Measurements from ENCODE around the gene TALDO1.

Gene TALDO1

DNA sequence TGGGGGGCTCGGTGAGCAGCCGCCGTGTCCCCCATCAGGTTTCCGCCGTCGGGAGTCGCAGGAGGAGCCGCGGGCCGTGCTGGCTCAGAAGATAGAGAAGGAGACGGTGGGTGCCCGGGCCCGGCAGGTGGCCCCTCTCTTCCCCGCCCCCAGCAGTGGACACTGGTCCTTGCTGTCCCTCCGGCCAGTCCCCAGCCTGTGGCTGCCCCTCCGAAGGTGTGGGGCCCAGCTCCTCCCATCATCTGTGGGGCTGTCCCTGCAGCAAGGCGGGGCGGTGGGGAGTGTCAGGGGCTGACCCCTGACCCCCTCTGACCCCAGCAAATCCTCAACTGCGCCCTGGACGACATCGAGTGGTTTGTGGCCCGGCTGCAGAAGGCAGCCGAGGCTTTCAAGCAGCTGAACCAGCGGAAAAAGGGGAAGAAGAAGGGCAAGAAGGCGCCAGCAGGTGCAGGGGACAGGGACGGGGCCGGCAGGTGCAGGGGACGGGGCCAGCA is 26.0 kb upstream of the TALDO1 start:
- H3K4me1 Mint-ChIP-seq: peaks cover 5% of the 10 kb centered on the region
- no peak overlapping the region for H3K4me3 Mint-ChIP-seq
- H3K9me3 Mint-ChIP-seq: peaks cover 3% of the 10 kb centered on the region
- peaks cover 10% of the 10 kb centered on the region for H3K36me3 Mint-ChIP-seq (ENCODE audit: low read depth)
- H3K27ac Mint-ChIP-seq: no peak overlapping the region
- H3K27me3 Mint-ChIP-seq (ENCODE audit: low read depth): peaks cover 63% of the 10 kb centered on the region
- TF ChIP-seq, protein P1, sequence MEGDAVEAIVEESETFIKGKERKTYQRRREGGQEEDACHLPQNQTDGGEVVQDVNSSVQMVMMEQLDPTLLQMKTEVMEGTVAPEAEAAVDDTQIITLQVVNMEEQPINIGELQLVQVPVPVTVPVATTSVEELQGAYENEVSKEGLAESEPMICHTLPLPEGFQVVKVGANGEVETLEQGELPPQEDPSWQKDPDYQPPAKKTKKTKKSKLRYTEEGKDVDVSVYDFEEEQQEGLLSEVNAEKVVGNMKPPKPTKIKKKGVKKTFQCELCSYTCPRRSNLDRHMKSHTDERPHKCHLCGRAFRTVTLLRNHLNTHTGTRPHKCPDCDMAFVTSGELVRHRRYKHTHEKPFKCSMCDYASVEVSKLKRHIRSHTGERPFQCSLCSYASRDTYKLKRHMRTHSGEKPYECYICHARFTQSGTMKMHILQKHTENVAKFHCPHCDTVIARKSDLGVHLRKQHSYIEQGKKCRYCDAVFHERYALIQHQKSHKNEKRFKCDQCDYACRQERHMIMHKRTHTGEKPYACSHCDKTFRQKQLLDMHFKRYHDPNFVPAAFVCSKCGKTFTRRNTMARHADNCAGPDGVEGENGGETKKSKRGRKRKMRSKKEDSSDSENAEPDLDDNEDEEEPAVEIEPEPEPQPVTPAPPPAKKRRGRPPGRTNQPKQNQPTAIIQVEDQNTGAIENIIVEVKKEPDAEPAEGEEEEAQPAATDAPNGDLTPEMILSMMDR (IDR thresholded peaks at IDR 0.05; ENCODE audit: unreplicated experiment in 3 of 3): no peak

DNA sequence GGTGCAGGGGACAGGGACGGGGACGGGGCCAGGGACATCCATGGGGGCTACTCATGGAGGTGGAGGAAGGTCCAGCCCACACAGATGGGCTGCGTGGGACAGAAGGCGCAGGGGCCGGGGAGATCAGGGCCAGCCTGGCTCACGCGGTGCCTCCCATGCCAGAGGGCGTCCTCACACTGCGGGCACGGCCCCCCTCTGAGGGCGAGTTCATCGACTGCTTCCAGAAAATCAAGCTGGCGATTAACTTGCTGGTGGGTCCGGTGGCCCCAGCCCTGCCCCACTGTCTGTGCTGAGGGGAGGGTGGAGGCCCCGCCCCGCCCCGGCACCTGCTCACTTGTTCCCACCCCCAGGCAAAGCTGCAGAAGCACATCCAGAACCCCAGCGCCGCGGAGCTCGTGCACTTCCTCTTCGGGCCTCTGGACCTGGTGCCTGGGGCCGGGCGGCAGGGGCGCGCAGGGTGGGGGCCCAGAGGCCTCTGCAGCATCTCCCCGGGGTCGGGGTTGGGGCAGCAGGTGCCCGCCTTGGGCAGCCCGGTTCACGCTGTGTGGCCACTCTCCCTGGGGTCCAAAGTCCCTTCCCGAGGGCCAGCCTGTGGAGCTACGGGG is 25.4 kb upstream of the TALDO1 start:
- TF ChIP-seq, protein P1 (IDR thresholded peaks at IDR 0.05; ENCODE audit: unreplicated experiment in 3 of 3): no peak

DNA sequence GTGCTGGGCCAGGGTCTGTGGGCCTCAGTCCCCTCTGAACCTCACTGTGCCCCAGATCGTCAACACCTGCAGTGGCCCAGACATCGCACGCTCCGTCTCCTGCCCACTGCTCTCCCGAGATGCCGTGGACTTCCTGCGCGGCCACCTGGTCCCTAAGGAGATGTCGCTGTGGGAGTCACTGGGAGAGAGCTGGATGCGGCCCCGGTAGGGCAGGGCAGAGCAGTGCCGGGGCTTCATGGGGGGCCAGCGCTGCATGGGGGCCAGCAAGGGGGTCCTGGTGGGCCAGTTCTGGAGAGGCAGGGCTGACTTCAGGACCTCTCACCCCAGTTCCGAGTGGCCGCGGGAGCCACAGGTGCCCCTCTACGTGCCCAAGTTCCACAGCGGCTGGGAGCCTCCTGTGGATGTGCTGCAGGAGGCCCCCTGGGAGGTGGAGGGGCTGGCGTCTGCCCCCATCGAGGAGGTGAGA is 24.9 kb upstream of the TALDO1 start:
- Mint-ChIP-seq H3K27me3 (ENCODE audit: low read depth) (peaks cover 63% of the 10 kb centered on the region), H3K36me3 (ENCODE audit: low read depth) (peaks cover 6% of the 10 kb centered on the region), H3K9me3 (no peaks in the 10 kb centered on the region), H3K4me1 (peaks cover 9% of the 10 kb centered on the region), H3K4me3 (no peak overlapping the region), H3K27ac (no peak overlapping the region)
- TF ChIP-seq, protein P1 (IDR thresholded peaks at IDR 0.05; ENCODE audit: unreplicated experiment in 3 of 3): no peak

More for the DNA sequence above, 25.4 kb upstream of the TALDO1 start:
- H3K4me3 Mint-ChIP-seq: no peak overlapping the region
- H3K9me3 Mint-ChIP-seq: no peaks in the 10 kb centered on the region
- peaks cover 8% of the 10 kb centered on the region for H3K4me1 Mint-ChIP-seq
- peaks cover 66% of the 10 kb centered on the region for H3K27me3 Mint-ChIP-seq (ENCODE audit: low read depth)
- H3K36me3 Mint-ChIP-seq (ENCODE audit: low read depth): peaks cover 6% of the 10 kb centered on the region
- H3K27ac Mint-ChIP-seq: no peak overlapping the region

DNA sequence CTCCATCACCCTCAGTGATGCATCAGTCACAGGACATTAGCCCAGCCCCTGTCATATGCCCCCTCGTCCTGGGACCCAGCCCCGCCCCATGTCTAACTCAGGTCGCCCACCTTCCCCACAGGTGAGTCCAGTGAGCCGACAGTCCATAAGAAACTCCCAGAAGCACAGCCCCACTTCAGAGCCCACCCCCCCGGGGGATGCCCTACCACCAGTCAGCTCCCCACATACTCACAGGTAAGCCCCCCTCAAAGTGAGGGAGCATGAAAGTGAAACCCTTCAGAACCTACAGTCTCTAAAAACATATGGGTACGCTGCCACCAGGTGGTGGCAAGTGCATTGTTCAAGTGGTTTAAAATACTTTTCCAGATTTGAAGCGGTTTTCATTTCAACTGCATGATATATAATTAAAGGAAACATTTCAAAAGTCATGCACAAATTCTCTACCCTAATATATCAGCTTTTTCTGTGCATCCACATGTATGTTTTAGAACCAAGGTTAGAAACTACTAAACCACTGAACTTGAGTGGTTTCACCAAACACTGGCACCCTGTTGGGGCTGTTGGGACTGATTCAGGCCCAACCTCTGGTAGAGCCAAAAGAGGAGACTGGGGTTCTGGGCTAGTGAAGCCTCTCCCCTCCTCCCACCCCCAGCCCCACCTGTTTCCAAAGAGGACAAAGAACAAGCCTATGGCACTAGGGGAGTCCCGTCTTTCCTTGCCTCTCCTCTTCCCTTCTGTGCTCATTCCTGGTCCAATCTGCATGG is 24.0 kb upstream of the TALDO1 start:
- Mint-ChIP-seq H3K4me3 (peak overlapping the region; percentile 23 to 26 (median 25)), H3K27me3 (ENCODE audit: low read depth) (peaks cover 55% of the 10 kb centered on the region), H3K9me3 (no peaks in the 10 kb centered on the region), H3K4me1 (peaks cover 9% of the 10 kb centered on the region), H3K36me3 (ENCODE audit: low read depth) (peaks cover 6% of the 10 kb centered on the region), H3K27ac (peak overlapping the region in 1 of 3 experiments; percentile 31)
- TF ChIP-seq, protein P1 (IDR thresholded peaks at IDR 0.05; ENCODE audit: unreplicated experiment in 3 of 3): peak; percentile 27 to 45 (median 40)

DNA sequence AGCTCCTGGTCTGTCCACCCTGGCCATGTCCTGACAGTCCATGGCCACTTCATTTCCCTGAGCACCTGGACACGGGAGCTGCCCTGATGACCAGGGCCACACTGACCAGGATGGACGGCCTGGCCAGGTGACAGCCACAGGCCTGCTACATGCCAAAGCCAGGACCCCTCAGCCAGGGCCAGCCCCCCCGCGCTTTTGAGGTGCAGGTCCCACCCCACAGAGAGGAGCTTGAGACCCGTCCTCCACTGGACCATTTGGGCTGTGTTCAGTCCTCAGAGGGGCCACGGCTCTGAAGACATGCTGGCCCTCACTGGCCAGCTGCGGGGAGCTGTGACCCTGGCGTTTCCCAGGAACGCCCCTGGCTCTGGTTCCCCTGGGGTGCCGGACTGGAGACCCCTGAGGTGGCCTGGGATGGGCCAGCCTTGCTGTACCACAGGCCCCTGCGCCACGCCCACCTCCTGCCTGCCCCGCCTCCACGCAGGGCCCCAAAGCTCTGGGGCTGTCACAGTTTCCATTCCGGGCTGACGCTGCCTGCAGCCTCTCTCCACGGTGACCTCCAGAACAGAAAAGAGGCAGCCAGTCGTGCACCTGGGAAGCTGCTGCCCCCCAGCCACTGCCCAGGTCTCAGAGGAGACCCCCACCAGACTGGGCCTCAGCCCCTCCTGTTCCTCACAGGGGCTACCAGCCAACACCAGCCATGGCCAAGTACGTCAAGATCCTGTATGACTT is 23.1 kb upstream of the TALDO1 start:
- peaks cover 6% of the 10 kb centered on the region for H3K36me3 Mint-ChIP-seq (ENCODE audit: low read depth)
- H3K9me3 Mint-ChIP-seq: no peaks in the 10 kb centered on the region
- H3K4me3 Mint-ChIP-seq: peak overlapping the region in 2 of 3 experiments; percentile 20 to 61
- no peak overlapping the region for H3K27ac Mint-ChIP-seq
- peaks cover 48% of the 10 kb centered on the region for H3K27me3 Mint-ChIP-seq (ENCODE audit: low read depth)
- H3K4me1 Mint-ChIP-seq: peaks cover 8% of the 10 kb centered on the region
- TF ChIP-seq, protein P1 (IDR thresholded peaks at IDR 0.05; ENCODE audit: unreplicated experiment in 3 of 3): no peak
